Loucy (cell line): Measurements from ENCODE around the gene FRMD1.

ENCODE experiments used
- H2AFZ ChIP-seq: fragments of 200-600 bp; sonication (generic); 2 replicates; pipeline ENCODE4 v1.6.0; 2016; ENCODE audit warnings: antibody characterized with exemption, mild to moderate bottlenecking, low read length, moderate library complexity
- H3F3A ChIP-seq: fragments of 200-600 bp; 2 replicates; pipeline ENCODE4 v1.6.0; 2016; ENCODE audit warnings: antibody characterized with exemption, low read depth, mild to moderate bottlenecking
- H3K27me3 ChIP-seq: fragments of 200-600 bp; sonication (generic); 2 replicates; pipeline ENCODE4 v1.6.1; 2014; ENCODE audit warnings: low read length, mild to moderate bottlenecking; ENCODE audit not compliant: insufficient read depth, poor library complexity, severe bottlenecking
- H3K36me3 ChIP-seq: fragments of 200-600 bp; sonication (generic); 2 replicates; pipeline ENCODE4 v1.6.1; 2016; ENCODE audit warnings: low read length; ENCODE audit not compliant: insufficient read depth
- H3K4me1 ChIP-seq: fragments of 200-600 bp; sonication (generic); 2 replicates; pipeline ENCODE4 v1.5.1; 2014; ENCODE audit warnings: low read length, mild to moderate bottlenecking; ENCODE audit not compliant: insufficient read depth, poor library complexity, severe bottlenecking
- H3K4me2 ChIP-seq: fragments of 200-600 bp; sonication (generic); 2 replicates; pipeline ENCODE4 v1.6.0; 2014; ENCODE audit warnings: antibody characterized with exemption, low read length, low read depth, mild to moderate bottlenecking; ENCODE audit not compliant: poor library complexity, severe bottlenecking
- H3K4me3 ChIP-seq: fragments of 200-600 bp; sonication (generic); 2 replicates; pipeline ENCODE4 v1.5.1; 2014; ENCODE audit warnings: low read length, mild to moderate bottlenecking, mixed read lengths; ENCODE audit not compliant: poor library complexity, severe bottlenecking
- H3K79me2 ChIP-seq: fragments of 200-600 bp; sonication (generic); 2 replicates; pipeline ENCODE4 v1.6.1; 2014; ENCODE audit warnings: low read length; ENCODE audit not compliant: insufficient read depth
- H3K9ac ChIP-seq: fragments of 200-600 bp; sonication (generic); 2 replicates; pipeline ENCODE4 v1.6.0; 2014; ENCODE audit warnings: mild to moderate bottlenecking, low read depth, low read length, moderate library complexity; ENCODE audit not compliant: poor library complexity, severe bottlenecking
- H3K9me2 ChIP-seq: fragments of 200-600 bp; sonication (generic); replicated peaks from 2 replicates; pipeline ENCODE4 v1.6.1; 2016; ENCODE audit warnings: low read depth, low read length, mixed read lengths
- H3K9me3 ChIP-seq: fragments of 200-600 bp; sonication (generic); 2 replicates; pipeline ENCODE4 v1.6.1; 2014; ENCODE audit warnings: mild to moderate bottlenecking, antibody characterized with exemption, low read length, low read depth; ENCODE audit not compliant: insufficient read depth
- H4K20me1 ChIP-seq: fragments of 200-600 bp; sonication (generic); 2 replicates; pipeline ENCODE4 v1.6.0; 2014; ENCODE audit warnings: antibody characterized with exemption, low read length, mild to moderate bottlenecking; ENCODE audit not compliant: insufficient read depth, poor library complexity, severe bottlenecking
- EZH2phosphoT487 ChIP-seq: fragments of 200-600 bp; IDR thresholded peaks from 2 replicates; pipeline ENCODE4 v1.6.1; 2018; ENCODE audit warnings: antibody characterized with exemption, mild to moderate bottlenecking, moderate library complexity, borderline replicate concordance
- TF ChIP-seq, protein P1 (sequence below): fragments of 200-600 bp; sonication (generic); conservative IDR thresholded peaks from 2 replicates; pipeline ENCODE4 v1.5.1; 2014; ENCODE audit warnings: mild to moderate bottlenecking, antibody characterized with exemption, low read length

The FRMD1 gene

DNA sequence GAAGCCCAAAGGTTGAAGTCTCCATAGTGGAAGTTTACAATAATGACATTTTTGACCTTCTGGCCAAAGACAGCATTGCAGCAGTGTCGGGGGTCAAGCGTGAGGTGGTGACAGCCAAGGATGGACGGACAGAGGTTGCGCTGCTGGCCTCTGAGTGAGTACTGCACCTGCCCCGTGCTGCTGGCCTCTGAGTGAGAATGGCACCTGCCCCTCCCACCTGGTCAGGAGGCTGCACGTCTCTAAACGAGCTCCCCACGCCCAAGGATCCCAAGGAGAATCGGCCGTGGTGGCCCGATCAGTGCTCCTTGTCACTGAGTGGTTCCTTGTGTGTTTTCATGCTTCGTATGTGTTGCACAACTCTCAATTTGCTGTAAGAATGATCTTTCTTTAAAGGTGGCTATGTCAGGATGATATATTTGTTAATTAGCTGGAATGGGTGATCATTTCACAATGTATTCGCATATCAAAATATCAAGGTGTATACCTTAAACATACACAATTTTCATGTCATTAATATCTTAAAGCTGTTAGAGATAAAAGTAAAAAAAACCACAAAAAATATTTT is 40.4 kb downstream of the FRMD1 start:
- H3K27me3 ChIP-seq = no peaks in the 10 kb centered on the region
- H3K4me2 ChIP-seq = no peak overlapping the region
- TF ChIP-seq, protein P1, sequence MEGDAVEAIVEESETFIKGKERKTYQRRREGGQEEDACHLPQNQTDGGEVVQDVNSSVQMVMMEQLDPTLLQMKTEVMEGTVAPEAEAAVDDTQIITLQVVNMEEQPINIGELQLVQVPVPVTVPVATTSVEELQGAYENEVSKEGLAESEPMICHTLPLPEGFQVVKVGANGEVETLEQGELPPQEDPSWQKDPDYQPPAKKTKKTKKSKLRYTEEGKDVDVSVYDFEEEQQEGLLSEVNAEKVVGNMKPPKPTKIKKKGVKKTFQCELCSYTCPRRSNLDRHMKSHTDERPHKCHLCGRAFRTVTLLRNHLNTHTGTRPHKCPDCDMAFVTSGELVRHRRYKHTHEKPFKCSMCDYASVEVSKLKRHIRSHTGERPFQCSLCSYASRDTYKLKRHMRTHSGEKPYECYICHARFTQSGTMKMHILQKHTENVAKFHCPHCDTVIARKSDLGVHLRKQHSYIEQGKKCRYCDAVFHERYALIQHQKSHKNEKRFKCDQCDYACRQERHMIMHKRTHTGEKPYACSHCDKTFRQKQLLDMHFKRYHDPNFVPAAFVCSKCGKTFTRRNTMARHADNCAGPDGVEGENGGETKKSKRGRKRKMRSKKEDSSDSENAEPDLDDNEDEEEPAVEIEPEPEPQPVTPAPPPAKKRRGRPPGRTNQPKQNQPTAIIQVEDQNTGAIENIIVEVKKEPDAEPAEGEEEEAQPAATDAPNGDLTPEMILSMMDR = no peak
- TF ChIP-seq EZH2phosphoT487 = no peak
- no peaks in the 10 kb centered on the region for H3K36me3 ChIP-seq
- no peaks in the 10 kb centered on the region for H3F3A ChIP-seq
- H3K9ac ChIP-seq = no peak overlapping the region
- no peak overlapping the region for H3K4me3 ChIP-seq
- no peaks in the 10 kb centered on the region for H4K20me1 ChIP-seq
- H3K4me1 ChIP-seq = no peaks in the 10 kb centered on the region
- H3K9me2 ChIP-seq = no peaks in the 10 kb centered on the region
- peaks cover 9% of the 10 kb centered on the region; the same call in 1 of the 2 replicates for H3K9me3 ChIP-seq
- H2AFZ ChIP-seq = no peak overlapping the region
- no peaks in the 10 kb centered on the region for H3K79me2 ChIP-seq

DNA sequence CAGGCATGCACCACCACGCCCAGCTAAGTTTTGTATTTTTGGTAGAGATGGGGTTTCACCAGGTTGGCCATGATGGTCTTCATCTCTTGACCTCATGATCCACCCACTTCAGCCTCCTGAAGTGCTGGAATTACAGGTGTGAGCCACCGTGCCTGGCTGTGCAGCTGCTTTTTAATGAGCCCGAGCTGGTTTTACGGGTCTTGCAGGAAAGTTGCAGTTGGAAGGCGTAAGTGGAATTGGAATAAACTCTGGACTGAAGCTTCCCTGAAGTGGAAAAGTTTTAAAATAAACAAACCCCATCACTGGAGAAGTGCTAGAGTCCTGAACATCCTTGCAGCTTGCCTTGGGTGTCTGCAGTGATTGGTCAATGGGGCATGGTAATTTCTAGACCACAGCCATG is 41.2 kb downstream of the FRMD1 start:
- Histone ChIP-seq H3K4me1 (no peaks in the 10 kb centered on the region), H3K9me3 (peaks cover 9% of the 10 kb centered on the region; the same call in 1 of the 2 replicates), H3K4me3 (no peak overlapping the region), H3K36me3 (no peaks in the 10 kb centered on the region), H2AFZ (no peak overlapping the region), H3K27me3 (no peaks in the 10 kb centered on the region), H4K20me1 (no peaks in the 10 kb centered on the region), H3F3A (no peaks in the 10 kb centered on the region), H3K9me2 (no peaks in the 10 kb centered on the region), H3K9ac (no peak overlapping the region), H3K79me2 (no peaks in the 10 kb centered on the region), H3K4me2 (no peak overlapping the region)
- TF ChIP-seq, protein P1 = no peak
- TF ChIP-seq EZH2phosphoT487 = no peak

DNA sequence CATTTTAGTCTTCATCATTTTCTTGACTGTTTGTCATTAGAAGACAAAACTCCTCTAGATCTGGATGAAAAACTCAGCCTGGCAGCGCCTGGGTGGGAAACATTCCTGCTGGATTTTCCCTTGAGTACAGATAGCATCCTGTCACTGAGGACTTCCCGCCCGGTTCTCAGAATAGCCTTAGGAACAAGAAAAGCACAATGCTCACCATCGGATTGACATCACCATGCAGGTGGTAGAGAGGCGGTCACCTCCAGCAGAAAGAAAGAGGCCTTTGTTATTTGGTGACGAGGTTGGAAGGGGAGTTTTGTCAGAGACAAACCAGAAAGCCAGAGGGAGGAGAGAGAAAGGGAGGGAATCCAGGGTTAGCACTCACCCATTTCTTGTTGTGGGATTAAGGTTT is 41.8 kb downstream of the FRMD1 start:
- no peak overlapping the region for H3K4me3 ChIP-seq
- peaks cover 9% of the 10 kb centered on the region; the same call in 1 of the 2 replicates for H3K9me3 ChIP-seq
- no peaks in the 10 kb centered on the region for H3F3A ChIP-seq
- H2AFZ ChIP-seq = no peak overlapping the region
- TF ChIP-seq EZH2phosphoT487 = no peak
- TF ChIP-seq, protein P1 = no peak
- no peaks in the 10 kb centered on the region for H3K9me2 ChIP-seq
- no peak overlapping the region for H3K4me2 ChIP-seq
- no peak overlapping the region for H3K9ac ChIP-seq
- H3K27me3 ChIP-seq = no peaks in the 10 kb centered on the region
- no peaks in the 10 kb centered on the region for H4K20me1 ChIP-seq
- H3K36me3 ChIP-seq = no peaks in the 10 kb centered on the region
- no peaks in the 10 kb centered on the region for H3K79me2 ChIP-seq
- no peaks in the 10 kb centered on the region for H3K4me1 ChIP-seq
